ENCODE data around the gene NUP54. TPM values are rescaled to one million over a fixed set of nuclear protein-coding genes. Genes with fewer than 3 reads are reported as not detected.

The NUP54 gene
- total RNA-seq, 4 donors from 2014 or later = 37.7 to 49.7 (median 48.8) TPM

- 70% methylated on average over 4 of the region's 4 CpGs for WGBS, 2 donors
- Histone ChIP-seq H3K27me3 (no peaks in the 10 kb centered on the region), H3K4me3 (replicated peaks in 1 of 3) (no peak overlapping the region), H3K4me1 (no peaks in the 10 kb centered on the region), H3K9me3 (no peaks in the 10 kb centered on the region), H3K27ac (no peak overlapping the region), H3K36me3 (no peaks in the 10 kb centered on the region)
- intact Hi-C loops (cut with DNase I) = no loop called here
- no peak for DNase-seq
- TF ChIP-seq POLR2A (IDR thresholded peaks at IDR 0.05) = no peak
Measured at GRCh38 chr4:76106442-76106841, 41.8 kb downstream of the NUP54 start.

- 75 to 81% methylated on average over 3 of the region's 3 CpGs for WGBS, 2 donors
- no peak overlapping the region for H3K27ac ChIP-seq
- H3K36me3 ChIP-seq = no peaks in the 10 kb centered on the region
- no peaks in the 10 kb centered on the region for H3K9me3 ChIP-seq
- intact Hi-C loops (cut with DNase I) = no loop called here
- TF ChIP-seq POLR2A (IDR thresholded peaks at IDR 0.05) (no peak), CTCF (IDR thresholded peaks at IDR 0.05) (no peak)
- no peak for DNase-seq
- no peak overlapping the region for H3K4me3 ChIP-seq (replicated peaks in 1 of 3)
- H3K4me1 ChIP-seq = no peaks in the 10 kb centered on the region
- H3K27me3 ChIP-seq = peaks cover 7% of the 10 kb centered on the region
Measured at GRCh38 chr4:76105652-76106051, 42.5 kb downstream of the NUP54 start.

- Histone ChIP-seq H3K9me3 (no peaks in the 10 kb centered on the region), H3K27me3 (peaks cover 4% of the 10 kb centered on the region), H3K27ac (no peak overlapping the region), H3K4me1 (no peaks in the 10 kb centered on the region), H3K36me3 (no peaks in the 10 kb centered on the region), H3K4me3 (replicated peaks in 1 of 3) (no peak overlapping the region)
- TF ChIP-seq POLR2A (IDR thresholded peaks at IDR 0.05) (no peak), CTCF (IDR thresholded peaks at IDR 0.05) (no peak)
- 95 to 100% methylated on average over 3 of the region's 3 CpGs for WGBS, 2 donors
- intact Hi-C loops (cut with DNase I) = no loop called here
- DNase-seq = no peak
Measured at GRCh38 chr4:76096076-76096475, 52.1 kb downstream of the NUP54 start.

- no peak overlapping the region for H3K27ac ChIP-seq
- no peak overlapping the region for H3K4me3 ChIP-seq (replicated peaks in 1 of 3)
- DNase-seq = no peak
- intact Hi-C loops (cut with DNase I) = no loop called here
- TF ChIP-seq CTCF (IDR thresholded peaks at IDR 0.05) (no peak), POLR2A (IDR thresholded peaks at IDR 0.05) (no peak)
- no peaks in the 10 kb centered on the region for H3K4me1 ChIP-seq
- no peaks in the 10 kb centered on the region for H3K27me3 ChIP-seq
- H3K9me3 ChIP-seq = no peaks in the 10 kb centered on the region
- no peaks in the 10 kb centered on the region for H3K36me3 ChIP-seq
Measured at GRCh38 chr4:76095568-76095967, 52.6 kb downstream of the NUP54 start.

GRCh38 chr4:76091052-76091451 is 57.1 kb downstream of the NUP54 start:
- peaks cover 0 to 4% of the 10 kb centered on the region in 2 donors for H3K4me1 ChIP-seq
- H3K27me3 ChIP-seq = no peaks in the 10 kb centered on the region
- H3K9me3 ChIP-seq = no peaks in the 10 kb centered on the region
- no peaks in the 10 kb centered on the region for H3K36me3 ChIP-seq
- H3K4me3 ChIP-seq (replicated peaks in 1 of 3) = no peak overlapping the region
- DNase-seq = no peak
- H3K27ac ChIP-seq = no peak overlapping the region
- TF ChIP-seq CTCF (IDR thresholded peaks at IDR 0.05) (no peak), POLR2A (IDR thresholded peaks at IDR 0.05) (no peak)
- 87 to 92% methylated on average over 2 of the region's 2 CpGs for WGBS, 2 donors
- intact Hi-C loops (cut with DNase I) = no loop called here

- Histone ChIP-seq H3K4me3 (replicated peaks in 1 of 3) (no peak overlapping the region), H3K36me3 (no peaks in the 10 kb centered on the region), H3K27me3 (no peaks in the 10 kb centered on the region), H3K27ac (no peak overlapping the region), H3K9me3 (no peaks in the 10 kb centered on the region), H3K4me1 (peaks cover 0 to 4% of the 10 kb centered on the region in 2 donors)
- WGBS, 2 donors = 60 to 78% methylated on average over 7 of the region's 7 CpGs
- no peak for TF ChIP-seq POLR2A (IDR thresholded peaks at IDR 0.05)
- no peak for TF ChIP-seq CTCF (IDR thresholded peaks at IDR 0.05)
- DNase-seq = no peak
- intact Hi-C loops (cut with DNase I) = no loop called here
Measured at GRCh38 chr4:76090241-76090691, 57.9 kb downstream of the NUP54 start.
